DMS 273 (cell line): Measurements from ENCODE around the gene MLIP.

Experiments
- DNase-seq: peaks from one replicate; lab custom pipeline; 2025; ENCODE audit not compliant: unreplicated experiment; lab: John Stamatoyannopoulos, UW

The MLIP gene

GRCh38 chr6:54094786-54095185, 16.5 kb upstream of the MLIP start:
- DNase-seq = peak; percentile 78

GRCh38 chr6:54095723-54096122, 15.5 kb upstream of the MLIP start:
- DNase-seq = no peak

GRCh38 chr6:54096811-54097210, 14.4 kb upstream of the MLIP start:
- no peak for DNase-seq

GRCh38 chr6:54097753-54098152, 13.5 kb upstream of the MLIP start:
- DNase-seq = no peak

- no peak for DNase-seq
Measured at GRCh38 chr6:54098450-54099044, 12.7 kb upstream of the MLIP start.

GRCh38 chr6:54099225-54099624, 12.0 kb upstream of the MLIP start:
- no peak for DNase-seq

GRCh38 chr6:54100411-54101006, 10.7 kb upstream of the MLIP start:
- peak; percentile 17 for DNase-seq

- peak; percentile 69 for DNase-seq
Measured at GRCh38 chr6:54102238-54102637, 9.0 kb upstream of the MLIP start.

- peak; percentile 53 for DNase-seq
Measured at GRCh38 chr6:54103497-54103896, 7.7 kb upstream of the MLIP start.

GRCh38 chr6:54106727-54107126, 4.5 kb upstream of the MLIP start:
- no peak for DNase-seq

GRCh38 chr6:54107470-54108090, 3.7 kb upstream of the MLIP start:
- DNase-seq = peak; percentile 40

GRCh38 chr6:54108271-54108670, 3.0 kb upstream of the MLIP start:
- peak; percentile 25 for DNase-seq

GRCh38 chr6:54109586-54109985, 1.7 kb upstream of the MLIP start:
- no peak for DNase-seq

GRCh38 chr6:54112151-54112650, 958 bp downstream of the MLIP start:
- no peak for DNase-seq

GRCh38 chr6:54114991-54115390, 3.7 kb downstream of the MLIP start:
- DNase-seq = no peak

GRCh38 chr6:54115966-54116365, 4.7 kb downstream of the MLIP start:
- DNase-seq = no peak

- no peak for DNase-seq
Measured at GRCh38 chr6:54118117-54118516, 6.9 kb downstream of the MLIP start.

GRCh38 chr6:54125493-54125892, 14.2 kb downstream of the MLIP start:
- no peak for DNase-seq

- DNase-seq = no peak
Measured at GRCh38 chr6:54130179-54130578, 18.9 kb downstream of the MLIP start.

- no peak for DNase-seq
Measured at GRCh38 chr6:54132587-54132986, 21.3 kb downstream of the MLIP start.

- DNase-seq = no peak
Measured at GRCh38 chr6:54133186-54133585, 21.9 kb downstream of the MLIP start.

- DNase-seq = no peak
Measured at GRCh38 chr6:54134935-54135334, 23.7 kb downstream of the MLIP start.
